Left lung (tissue), 10 donors: ENCODE results near the gene CADM2. TPM values are rescaled to one million over a fixed set of nuclear protein-coding genes. Genes with fewer than 3 reads are reported as not detected.

Experiments used
- ATAC-seq: fragments of 200-7000 bp; cut with Tn5 transposase; one replicate; pipeline ENCODE4 v1.9.1; 2020; ENCODE audit warnings: moderate library complexity
- DNase-seq, 4 donors: peaks; one replicate each; pipeline ENCODE4 v3.0.0-alpha.2; 2013 to 2020
- H3K27ac ChIP-seq, 2 donors: fragments of 200-600 bp; sonication (generic) in 1 of 2; one replicate each; pipeline versions ENCODE4 v1.5.0 to v1.8.0; 2020 to 2021
- H3K27me3 ChIP-seq, 2 donors: fragments of 200-600 bp; sonication (generic) in 1 of 2; one replicate each; pipeline versions ENCODE4 v1.5.0 to v1.8.0; 2020 to 2021
- H3K36me3 ChIP-seq, 2 donors: fragments of 200-600 bp; sonication (generic) in 1 of 2; one replicate each; pipeline versions ENCODE4 v1.5.0 to v1.8.0; 2020 to 2021
- H3K4me1 ChIP-seq, 2 donors: fragments of 200-600 bp; one replicate each; pipeline ENCODE4 v1.8.0; 2021
- H3K4me3 ChIP-seq, 2 donors: fragments of 200-600 bp; sonication (generic) in 1 of 2; one replicate each; pipeline versions ENCODE4 v1.5.0 to v1.8.0; 2020 to 2021; ENCODE audit warnings: mild to moderate bottlenecking in 1 of 2
- H3K9me3 ChIP-seq, 2 donors: fragments of 200-600 bp; sonication (generic) in 1 of 2; one replicate each; pipeline versions ENCODE4 v1.5.0 to v1.8.0; 2020 to 2021
- intact Hi-C, 2 donors: fragments of 100-400 bp; cut with DNase I; formaldehyde crosslinking; loops; one replicate each; pipeline versions ENCODE4 v1.11.2 to v1.14.2; 2022
- polyA plus RNA-seq, 6 donors: library from polyadenylated mRNA; unstranded; fragments of 120-200 nt; gene quantifications; one replicate each; pipeline ENCODE4 v1.2.1, GENCODE V29; 2013; ENCODE audit not compliant: insufficient read length in 6 of 6
- total RNA-seq, 2 donors: library from RNA; stranded (reverse); fragmentation: NEBNext Ultra II Directional; extraction: Animal tissue kit (Norgen Biotek cat#: 25700); gene quantifications; one replicate each; pipeline ENCODE4 v1.2.1, GENCODE V29; 2021
- TF ChIP-seq, protein P1 (sequence below), 2 donors: fragments of 200-600 bp; sonication (generic) in 1 of 2; IDR thresholded peaks; one replicate each; pipeline versions ENCODE4 v1.5.0 to v1.8.0; 2021; ENCODE audit warnings: antibody characterized with exemption in 2 of 2
- donor health status: DM: no; HTN: yes; CAD: no.
- donor health status: DM: no; HTN: no; CAD: no.

Gene CADM2
- total and polyA plus RNA-seq, 8 donors = 0.16 to 2.3 (median 0.74) TPM

DNA sequence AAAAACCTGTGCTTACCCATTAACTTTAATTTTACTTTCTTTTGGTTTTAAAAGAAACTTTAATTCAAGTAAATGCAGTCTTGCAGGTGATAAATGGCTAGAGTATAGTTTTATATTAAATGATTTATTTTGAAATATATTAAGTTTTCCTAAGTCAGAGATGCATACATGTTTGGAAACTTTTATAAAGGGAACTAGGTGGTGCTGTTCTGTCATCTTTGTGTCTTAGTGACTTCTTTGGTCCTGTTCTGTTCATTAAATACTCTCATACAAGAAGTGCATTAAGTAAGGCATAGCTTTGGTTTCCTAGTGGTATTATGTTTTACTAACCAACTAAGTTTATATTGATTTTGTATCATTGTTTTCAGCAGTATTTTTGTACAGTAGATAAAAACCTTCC, 15.6 kb downstream of the CADM2 start:
- ATAC-seq (peak; percentile 44), DNase-seq (peak in 1 of 4 donors; percentile 37)
- H3K4me1 ChIP-seq = no peaks in the 10 kb centered on the region
- H3K27me3 ChIP-seq = no peaks in the 10 kb centered on the region
- no peaks in the 10 kb centered on the region for H3K9me3 ChIP-seq
- intact Hi-C loops = no loop called here
- TF ChIP-seq, protein P1, sequence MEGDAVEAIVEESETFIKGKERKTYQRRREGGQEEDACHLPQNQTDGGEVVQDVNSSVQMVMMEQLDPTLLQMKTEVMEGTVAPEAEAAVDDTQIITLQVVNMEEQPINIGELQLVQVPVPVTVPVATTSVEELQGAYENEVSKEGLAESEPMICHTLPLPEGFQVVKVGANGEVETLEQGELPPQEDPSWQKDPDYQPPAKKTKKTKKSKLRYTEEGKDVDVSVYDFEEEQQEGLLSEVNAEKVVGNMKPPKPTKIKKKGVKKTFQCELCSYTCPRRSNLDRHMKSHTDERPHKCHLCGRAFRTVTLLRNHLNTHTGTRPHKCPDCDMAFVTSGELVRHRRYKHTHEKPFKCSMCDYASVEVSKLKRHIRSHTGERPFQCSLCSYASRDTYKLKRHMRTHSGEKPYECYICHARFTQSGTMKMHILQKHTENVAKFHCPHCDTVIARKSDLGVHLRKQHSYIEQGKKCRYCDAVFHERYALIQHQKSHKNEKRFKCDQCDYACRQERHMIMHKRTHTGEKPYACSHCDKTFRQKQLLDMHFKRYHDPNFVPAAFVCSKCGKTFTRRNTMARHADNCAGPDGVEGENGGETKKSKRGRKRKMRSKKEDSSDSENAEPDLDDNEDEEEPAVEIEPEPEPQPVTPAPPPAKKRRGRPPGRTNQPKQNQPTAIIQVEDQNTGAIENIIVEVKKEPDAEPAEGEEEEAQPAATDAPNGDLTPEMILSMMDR (IDR thresholded peaks at IDR 0.05) = no peak
- H3K4me3 ChIP-seq = no peak overlapping the region
- H3K36me3 ChIP-seq = no peaks in the 10 kb centered on the region
- H3K27ac ChIP-seq = no peak overlapping the region

DNA sequence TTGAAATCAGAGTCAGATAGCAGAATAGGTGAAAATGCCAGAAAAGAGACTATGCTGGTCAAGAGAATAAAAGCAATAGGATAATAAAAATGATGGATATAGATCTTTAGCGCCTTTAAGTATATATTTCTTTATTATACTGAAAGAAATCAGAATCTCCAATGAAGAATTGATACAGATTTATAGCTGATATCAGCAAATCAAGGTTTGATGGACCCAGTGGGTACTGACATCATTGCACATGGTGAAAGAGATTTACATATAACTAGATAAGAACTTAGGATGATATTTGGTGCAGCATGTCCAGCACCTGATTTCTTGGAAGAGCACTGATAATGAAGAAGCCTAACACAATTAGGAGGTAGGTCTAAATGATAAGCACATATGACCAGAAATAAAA, 18.2 kb downstream of the CADM2 start:
- intact Hi-C loops = no loop called here
- DNase-seq = no peak
- no peaks in the 10 kb centered on the region for H3K4me1 ChIP-seq
- H3K36me3 ChIP-seq = no peaks in the 10 kb centered on the region
- no peaks in the 10 kb centered on the region for H3K9me3 ChIP-seq
- H3K4me3 ChIP-seq = no peak overlapping the region
- H3K27me3 ChIP-seq = no peaks in the 10 kb centered on the region
- ATAC-seq = no peak
- TF ChIP-seq, protein P1 (IDR thresholded peaks at IDR 0.05) = no peak
- H3K27ac ChIP-seq = no peak overlapping the region

DNA sequence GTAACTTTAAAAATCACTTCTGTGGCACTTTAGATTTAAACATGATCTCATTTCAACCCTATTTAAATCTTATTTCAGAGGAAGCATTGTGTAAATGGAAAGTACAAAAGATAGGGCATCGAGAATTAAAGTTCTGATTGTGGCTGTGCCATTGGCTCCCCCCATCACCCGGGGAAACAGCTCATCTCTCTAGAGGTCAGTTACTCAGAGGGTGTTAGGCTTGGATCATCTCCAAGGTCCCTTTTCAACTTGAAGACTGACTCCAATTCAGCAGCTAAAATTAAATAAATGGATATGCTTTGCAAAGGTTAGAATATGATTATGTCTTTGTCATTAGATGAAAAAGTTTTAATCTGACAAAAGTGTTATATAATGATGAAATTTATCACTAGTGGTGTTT, 20.1 kb downstream of the CADM2 start:
- no peaks in the 10 kb centered on the region for H3K27me3 ChIP-seq
- intact Hi-C loops = no loop called here
- ATAC-seq (no peak), DNase-seq (no peak)
- H3K27ac ChIP-seq = no peak overlapping the region
- TF ChIP-seq, protein P1 (IDR thresholded peaks at IDR 0.05) = no peak
- no peaks in the 10 kb centered on the region for H3K36me3 ChIP-seq
- H3K4me3 ChIP-seq = no peak overlapping the region
- H3K9me3 ChIP-seq = no peaks in the 10 kb centered on the region
- no peaks in the 10 kb centered on the region for H3K4me1 ChIP-seq

DNA sequence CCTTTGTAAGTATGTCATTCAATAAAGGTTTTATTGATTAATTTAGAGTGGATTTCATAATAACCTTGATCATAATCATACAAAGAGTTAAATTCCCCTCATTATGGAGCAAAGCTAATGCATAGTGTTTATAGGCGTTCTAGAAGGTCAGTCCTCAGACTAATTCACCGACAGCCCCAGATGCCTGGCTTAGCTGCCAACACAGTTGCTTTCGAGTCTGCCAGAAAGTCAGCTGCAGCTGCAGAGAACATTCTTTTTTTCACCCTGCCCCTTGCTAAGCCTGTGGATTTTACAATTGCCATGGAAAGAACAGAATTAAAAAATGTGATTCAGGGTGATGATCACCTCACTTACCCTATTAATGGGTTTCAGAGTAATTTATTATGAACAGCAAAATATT, 21.2 kb downstream of the CADM2 start:
- Histone ChIP-seq H3K4me3 (no peak overlapping the region), H3K4me1 (no peaks in the 10 kb centered on the region), H3K27me3 (no peaks in the 10 kb centered on the region), H3K27ac (no peak overlapping the region), H3K36me3 (no peaks in the 10 kb centered on the region), H3K9me3 (no peaks in the 10 kb centered on the region)
- intact Hi-C loops = no loop called here
- TF ChIP-seq, protein P1 (IDR thresholded peaks at IDR 0.05) = no peak
- no peak for ATAC-seq
- peak in 2 of 4 donors; percentile 4 to 36 for DNase-seq

DNA sequence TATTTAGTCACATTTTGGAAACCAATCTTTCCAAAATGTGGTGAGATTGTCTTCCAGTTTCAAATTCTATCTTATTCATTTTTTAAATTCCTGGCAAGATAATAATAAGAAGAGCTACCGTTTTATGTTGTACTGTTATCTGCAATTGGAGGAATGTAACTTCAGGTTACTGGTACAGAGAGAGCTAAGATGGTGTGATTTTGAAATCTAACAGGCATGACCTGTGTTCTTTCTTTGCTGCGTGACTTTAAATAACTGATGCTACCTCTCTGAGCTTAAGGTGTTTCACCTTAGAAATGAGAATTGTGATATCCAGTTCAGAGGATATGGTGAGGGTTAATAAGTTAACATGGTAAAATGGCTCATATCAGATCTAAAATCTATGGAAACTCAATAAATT, 21.7 kb downstream of the CADM2 start:
- Histone ChIP-seq H3K4me1 (no peaks in the 10 kb centered on the region), H3K9me3 (no peaks in the 10 kb centered on the region), H3K27ac (no peak overlapping the region), H3K27me3 (no peaks in the 10 kb centered on the region), H3K4me3 (no peak overlapping the region), H3K36me3 (no peaks in the 10 kb centered on the region)
- DNase-seq = no peak
- ATAC-seq = no peak
- intact Hi-C loops = no loop called here
- TF ChIP-seq, protein P1 (IDR thresholded peaks at IDR 0.05) = no peak
